Ecto neural progenitor cell (in vitro differentiated cells): ENCODE measurements around the gene CGB7.
"Not testable (repeated sequence)": the region's sequence is repeated elsewhere in the genome, so short reads cannot be mapped to it uniquely, and the experiment has no call there.

Experiments
- DNase-seq: peaks from one replicate; pipeline ENCODE4 v3.0.0-alpha.2; 2018; ENCODE audit warnings: low spot score

The CGB7 gene

DNA sequence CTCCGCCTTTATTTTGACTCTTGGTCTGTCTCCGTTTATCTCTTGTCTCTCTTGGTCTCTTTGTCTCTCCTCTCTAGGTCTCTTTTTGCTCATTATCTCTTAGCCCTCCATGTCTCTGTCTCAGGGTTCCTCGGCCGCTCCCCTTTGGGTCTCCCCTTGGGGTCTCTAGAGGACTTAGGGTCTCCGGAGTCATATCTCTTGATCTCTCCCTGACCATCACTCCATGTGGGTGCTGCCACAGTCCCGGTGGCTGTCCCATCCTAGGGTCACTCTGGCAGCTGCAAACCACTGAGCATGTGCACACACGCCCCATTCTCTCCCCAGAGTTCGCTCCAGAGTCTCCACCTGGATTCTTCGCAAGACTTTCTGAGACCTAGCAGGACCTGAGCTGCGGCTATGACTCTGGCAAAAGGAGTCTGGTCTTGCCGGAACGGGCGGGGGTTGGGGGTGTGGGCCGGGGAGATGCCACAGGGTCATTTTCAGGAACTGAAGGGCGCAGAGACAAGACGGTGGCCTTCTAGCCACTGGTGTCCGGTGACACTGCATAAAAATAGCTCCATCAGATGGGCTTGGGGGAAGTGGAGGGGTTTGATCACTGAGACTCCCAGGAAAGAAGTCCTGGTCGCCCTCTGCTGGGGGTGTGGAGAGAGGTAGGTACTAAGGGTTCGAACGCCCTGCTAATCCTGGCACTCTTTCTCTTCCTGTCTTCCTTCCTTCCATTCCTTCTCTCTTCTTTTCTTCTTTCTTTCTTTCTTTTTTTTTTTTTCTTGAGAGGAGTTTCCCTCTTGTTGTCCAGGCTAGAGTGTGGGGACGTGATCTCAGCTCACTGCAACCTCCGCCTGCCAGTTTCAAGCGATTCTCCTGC, 16.2 kb upstream of the CGB7 start:
- DNase-seq: no peak

DNA sequence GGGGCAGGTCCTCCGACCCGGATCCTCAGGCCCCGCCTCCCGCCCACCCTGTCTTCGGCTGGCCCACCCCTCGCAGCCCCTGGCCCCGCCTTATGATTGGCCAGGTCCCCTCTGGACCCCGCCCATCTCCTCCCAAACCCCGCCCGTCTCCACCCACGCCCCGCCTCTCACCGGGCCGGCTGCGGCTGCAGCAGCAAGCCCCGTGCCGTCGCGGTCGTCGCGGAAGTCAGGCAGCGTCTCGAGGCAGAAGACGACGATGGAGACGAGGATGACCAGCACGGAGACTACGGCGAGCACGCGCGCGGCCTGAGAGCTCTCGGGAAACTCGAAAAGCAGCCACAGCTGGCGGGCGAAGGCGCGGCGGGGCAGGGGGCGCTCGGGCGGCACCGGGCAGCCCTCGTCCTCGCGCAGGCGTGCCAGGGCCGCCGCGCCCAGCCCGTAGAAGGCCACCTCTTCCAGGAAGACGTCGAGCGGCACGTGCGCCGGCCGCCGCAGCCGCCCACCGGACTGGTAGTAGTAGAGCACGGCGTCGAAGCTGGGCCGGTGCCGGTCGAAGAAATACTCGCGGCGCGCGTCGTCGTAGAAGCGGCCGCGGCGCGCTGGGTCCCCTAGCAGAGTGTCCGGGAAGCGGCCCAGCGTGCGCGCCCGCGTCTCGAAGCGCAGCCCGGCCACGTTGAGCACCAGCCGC, 14.5 kb upstream of the CGB7 start:
- peak; percentile 89 for DNase-seq

DNA sequence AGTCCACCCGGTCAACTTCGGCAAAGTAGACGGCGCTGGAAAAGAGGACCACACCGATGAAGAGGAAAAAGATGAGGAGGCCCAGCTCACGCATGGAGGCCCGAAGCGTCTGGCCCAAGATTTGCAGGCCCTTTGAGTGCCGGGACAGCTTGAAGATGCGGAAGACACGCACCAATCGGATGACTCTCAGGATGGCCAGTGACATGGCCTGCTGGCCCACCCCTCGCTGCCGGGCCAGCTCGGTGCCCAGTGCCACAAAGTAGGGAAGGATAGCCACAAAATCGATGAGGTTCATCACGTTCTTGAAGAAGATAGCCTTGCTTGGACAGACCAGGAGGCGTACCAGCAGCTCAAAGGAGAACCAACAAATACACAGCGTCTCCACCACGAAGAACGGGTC, 12.9 kb upstream of the CGB7 start:
- no peak for DNase-seq

DNA sequence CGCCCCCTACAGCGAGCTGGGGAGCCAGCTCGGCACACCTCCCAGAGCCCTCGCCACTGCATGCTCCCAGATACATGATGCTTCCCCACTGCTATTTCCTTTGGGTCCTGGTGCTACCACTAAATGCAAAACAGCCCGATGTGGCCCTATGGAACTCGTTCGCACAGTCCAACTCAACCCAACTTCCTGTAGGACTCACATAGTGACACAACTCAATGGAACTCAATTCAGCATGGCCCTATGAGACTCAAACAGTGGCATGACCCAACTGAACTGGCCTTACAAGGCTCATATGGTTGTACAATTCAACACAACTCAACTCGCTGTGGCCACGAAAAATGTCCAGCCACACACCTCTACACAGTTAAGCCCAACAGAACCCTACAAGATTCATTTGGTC, 11.5 kb upstream of the CGB7 start:
- DNase-seq: no peak

DNA sequence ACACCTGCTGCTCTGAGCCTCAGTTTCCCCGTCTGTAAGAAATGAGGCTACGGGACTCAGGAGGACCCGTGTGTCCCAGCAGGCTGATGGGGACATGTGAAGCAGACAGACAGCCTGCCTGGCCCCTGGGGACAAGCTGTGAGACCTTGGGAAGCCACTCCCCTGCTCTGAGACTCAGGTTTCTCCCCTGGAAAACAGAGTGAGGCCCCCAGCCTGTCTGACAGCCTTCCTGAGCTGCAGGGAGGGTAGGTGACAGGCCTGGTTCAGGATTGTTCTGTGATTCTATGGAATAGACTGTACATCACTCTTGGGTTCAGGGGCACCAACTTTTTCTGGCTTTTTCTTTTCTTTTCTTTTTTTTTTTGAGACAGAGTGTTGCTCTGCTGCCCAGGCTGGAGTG, 10.0 kb upstream of the CGB7 start:
- no peak for DNase-seq

DNA sequence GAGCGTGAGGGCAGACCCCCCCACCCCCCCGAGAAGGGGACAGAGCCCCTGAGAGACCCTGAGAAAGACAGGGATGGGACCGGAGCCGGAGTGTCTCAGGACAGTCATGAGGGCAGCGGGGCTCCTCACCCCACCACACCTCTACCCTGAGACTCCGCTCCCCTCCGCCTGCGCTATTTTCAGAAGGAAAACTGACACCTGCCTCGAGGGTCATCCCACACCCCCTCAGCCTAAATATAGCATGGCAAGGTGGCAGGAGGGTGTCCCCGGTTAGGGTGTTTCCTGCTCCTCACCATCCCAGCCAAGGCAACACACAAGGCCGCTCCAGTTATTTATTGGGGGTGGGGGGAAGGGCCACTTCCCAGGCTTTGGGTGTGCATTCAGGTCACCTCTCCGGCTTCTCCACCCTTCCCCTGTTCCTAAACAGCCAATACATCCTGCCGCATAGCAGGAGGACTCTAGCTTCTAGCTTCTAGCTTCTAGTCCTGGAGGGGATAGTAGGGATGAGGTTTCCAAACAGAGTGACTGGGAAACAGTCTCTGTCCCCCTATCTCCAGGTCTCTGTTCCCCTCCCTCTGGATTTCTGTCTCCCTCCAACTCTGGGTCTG, 8.5 kb upstream of the CGB7 start:
- no peak for DNase-seq

DNA sequence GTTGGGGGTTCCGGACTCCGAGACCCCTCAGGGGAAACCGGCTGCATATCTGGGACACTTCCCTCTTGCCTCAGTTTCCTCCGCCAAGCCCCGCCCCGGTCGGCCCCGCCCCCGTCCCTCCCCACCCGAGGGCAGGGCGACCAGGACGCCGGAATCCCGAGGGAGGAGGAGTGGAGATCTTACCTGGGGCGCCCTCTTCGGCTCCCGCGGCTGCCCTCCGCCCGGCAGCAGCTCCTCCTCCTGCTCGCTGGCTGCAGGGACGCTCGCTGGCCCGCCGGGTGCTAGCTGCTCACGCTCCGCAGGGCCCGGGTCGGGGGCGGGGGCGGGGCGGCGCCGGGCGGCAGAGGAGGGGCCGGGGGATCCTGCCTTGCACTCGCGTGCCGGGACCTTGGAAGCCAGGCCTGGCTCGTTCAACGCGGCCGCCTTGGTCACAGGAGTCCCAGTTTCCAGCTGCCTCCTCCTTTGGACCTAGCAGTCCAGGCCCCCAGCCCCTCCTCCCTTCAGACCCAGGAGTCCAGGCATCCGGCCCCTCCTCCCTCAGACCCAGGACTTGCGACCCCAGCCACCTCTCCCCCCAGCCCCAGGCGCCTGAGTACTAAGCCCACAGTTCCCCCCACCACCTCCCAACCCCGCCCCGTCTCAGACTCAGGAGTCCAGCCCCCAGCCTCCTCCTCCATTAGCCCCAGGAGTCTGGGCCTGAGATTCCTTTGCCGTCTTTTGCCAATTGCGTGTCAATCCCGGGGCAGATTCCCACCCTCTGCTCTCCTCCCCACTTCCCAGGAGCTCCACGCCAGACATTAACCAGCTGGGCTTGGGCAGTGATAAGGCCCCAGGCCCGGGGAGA, 7.4 kb upstream of the CGB7 start, which contains the start of gene NTF4:
Gene NTF4, minus strand, starts transcription at position 51 of the 844 bp plus-strand sequence. CDS start 2,821 bp downstream, outside the sequence.
- peak; percentile 86 for DNase-seq

DNA sequence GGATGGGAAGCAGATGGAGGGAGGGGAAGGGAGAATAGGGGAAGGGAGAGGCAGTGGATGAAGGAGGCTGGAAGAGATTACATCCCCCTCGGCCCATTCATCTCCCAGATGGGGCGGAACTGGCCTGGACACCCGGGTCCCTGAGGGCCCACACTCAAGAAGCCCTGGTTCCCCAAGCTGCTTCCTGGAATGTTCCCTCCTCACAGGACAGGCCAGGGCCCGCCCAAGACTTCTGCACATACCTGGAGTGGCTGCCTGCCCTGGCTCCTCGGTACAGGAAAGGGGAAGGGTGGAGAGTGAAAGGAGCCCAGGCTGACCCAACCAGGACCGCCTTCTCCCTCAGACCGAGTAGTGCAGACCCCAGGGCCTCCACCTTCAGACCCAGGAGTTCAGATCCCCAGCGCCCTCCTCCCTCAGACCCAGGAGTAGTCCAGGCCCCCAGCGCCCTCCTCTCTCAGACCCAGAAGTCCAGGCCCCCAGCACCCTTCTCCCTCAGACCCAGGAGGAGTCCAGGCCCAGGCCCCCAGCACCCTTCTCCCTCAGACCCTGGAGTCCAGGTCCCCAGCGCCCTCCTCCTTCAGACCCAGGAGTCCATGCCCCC, 6.6 kb upstream of the CGB7 start:
- DNase-seq: no peak

DNA sequence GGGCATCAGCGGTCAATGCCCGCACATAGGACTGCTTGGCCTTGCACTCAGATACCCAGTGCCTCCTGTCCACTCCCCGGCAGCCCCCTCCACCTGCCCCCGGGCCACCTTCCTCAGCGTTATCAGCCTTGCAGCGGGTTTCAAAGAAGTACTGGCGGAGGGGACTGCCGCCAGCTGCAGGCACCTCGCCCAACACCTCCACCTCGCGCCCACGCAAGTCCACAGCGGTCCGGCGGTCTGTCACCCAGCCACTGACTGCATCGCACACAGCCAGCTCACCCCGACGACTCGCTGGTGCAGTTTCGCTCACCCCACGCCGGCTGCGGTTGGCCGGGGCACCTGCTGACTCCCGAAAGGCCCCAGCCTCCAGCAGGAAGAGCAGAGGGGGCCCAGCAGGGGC, 3.9 kb upstream of the CGB7 start:
- no peak for DNase-seq

DNA sequence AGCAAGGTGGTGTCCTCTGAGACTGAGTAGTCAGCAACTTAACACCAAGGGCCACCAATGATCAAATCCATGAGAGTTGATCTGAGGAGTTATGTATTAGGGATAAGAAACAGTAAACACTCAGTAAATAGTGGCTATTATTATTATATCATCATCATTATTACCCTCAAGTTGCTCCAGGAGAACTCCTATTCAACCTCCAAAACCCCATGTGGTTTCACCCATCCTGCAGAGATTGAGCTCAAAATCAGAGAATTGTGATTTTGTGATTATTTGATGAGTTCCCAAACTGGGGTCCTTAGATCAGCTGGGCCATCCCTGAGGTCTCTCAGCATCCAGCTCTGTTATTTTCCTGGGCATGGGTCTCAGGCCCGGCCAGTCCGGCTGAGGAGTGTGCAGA, 3.5 kb upstream of the CGB7 start:
- DNase-seq: no peak

DNA sequence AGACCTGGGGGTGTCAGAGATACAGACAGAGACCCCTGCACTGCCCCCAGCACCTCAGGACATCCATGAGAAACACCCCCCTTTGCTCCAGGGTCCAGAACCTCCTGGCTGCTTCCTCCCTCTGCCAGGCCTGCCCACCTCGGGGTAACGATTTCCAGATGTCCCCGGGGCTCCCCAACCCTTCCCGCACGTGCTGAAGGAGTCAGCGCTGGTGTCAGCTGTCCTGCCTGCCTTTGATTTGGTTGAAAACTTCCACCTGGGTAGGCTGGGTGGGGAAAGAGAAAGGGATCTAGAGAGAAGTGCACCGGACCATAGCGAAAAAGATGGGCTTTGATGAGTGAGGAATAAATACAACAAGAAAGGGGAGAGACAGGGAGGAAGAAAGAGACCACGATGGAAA, 1.5 kb upstream of the CGB7 start:
- DNase-seq: no peak

DNA sequence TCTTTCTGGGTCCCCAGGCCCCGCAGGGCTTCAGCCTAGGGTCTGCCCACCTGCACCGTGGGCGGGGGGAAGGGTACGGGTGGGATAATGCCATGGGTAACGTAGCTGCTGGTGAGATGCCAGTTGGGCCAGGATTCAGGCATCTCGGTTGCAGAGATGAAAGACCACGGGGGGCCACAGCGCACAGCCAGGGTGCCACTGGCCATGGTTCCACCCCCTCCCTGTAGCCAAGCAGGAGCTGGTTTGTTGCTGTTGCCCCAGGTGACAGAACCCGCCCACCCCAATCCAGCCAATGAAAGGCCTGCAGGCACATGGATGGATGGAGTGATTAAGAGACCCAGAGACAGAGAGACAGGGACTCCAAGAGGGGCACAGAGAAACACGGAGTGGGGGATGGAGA, 1.0 kb upstream of the CGB7 start:
- peak; percentile 65 for DNase-seq

DNA sequence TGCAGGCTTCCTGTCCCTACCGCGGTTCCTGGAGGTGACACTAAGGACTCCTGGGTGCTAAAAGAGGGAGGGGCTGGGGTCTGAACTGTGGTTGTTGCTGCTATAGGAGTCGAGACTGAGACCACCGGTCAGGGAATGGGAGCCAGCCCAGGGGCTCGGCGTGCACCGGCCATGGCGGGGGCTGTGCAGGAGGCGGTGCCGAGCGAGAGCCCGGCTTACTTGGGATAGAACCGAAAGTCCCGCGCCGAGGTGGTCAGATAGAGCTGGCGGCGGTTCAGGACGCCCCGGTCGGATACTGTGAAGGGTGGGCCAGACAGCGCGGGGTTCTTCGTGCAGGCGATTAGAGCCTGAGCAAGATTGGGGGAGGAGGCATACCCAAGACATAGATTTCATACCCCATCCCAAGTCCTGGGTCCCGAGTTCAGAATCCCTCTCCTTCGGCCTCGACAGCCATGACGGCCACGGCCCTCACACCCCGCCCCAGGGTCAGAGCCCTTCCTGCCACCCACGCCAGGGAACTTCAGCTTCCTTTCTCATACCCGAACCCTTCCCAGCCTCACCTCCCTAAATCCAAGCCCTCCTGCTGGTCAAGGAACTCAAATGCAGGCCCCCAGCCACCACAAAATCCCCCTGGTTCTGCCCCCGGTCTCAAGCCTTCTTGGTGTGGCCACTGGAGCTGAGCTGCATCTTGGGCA, 500 bp downstream of the CGB7 start:
- not testable (repeated sequence) for DNase-seq

DNA sequence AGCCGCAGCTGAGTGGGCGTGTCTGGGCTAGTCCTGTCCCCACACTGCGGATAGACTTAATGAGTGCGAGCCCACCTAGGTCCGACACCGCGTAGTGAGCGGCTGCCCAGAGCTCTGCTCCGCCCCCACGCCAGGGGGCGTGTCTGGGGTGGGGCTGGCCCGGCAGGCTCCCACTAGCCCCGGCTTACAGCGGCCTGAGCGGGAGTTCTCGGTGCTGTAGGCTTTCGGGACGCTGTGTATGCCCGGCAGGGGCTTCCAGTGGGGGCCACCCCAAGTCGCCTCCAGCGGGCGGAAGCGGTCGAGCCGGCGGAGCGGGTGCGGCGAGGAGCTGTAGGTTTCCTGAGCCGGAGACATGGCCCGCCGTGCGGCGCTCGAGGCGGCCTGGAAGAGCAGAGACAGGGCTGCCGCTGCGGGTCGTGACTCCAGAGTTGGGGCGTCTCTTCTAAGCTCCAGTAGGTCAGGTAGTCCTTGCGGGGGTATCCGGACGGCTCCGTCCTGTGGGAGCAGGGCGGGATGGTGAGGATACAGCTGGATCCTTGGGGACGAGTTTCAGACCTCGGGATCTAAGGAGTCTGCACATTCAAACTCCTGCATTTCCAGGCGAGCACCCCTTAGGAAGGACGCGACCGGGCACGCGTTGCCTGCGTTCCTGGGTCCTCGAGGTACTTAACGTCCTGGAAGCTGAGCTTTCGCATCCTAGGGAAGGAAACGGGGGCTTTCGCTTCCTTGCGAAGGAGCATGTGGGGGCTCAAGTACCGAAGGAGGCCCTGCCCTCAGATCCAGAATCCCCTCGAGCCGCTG, 1.2 kb downstream of the CGB7 start:
- peak; percentile 82 for DNase-seq

DNA sequence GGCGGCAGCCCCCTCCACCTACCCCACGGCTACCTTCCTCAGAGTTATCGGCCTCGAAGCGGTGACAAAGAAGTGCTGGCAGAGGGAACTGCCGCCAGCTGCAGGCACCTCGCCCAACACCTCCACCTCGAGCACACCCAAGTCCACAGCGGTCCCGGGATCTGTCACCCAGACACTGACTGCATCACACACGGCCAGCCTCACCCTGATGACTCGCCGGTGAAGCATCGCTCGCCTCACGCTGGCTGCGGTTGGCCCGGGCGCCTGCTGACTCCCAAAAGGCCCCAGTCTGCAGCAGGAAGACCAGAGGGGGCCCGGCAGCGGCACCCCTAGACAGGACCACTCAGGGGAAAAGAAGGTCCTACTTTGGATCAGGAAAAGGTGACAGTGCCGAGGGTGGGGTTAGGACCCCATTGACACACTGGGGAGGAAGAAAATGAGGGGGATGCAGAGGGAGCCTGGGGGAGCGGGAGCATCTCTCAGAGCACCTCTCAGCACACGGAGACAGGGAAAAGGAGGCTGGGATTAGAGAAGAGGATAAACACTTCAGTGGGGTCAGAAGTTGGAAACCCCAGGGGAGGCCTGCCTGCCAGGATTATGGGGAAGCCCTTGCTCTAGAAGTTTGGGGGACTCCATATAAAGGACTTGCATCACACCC, 7.0 kb downstream of the CGB7 start:
- DNase-seq: not testable (repeated sequence)

DNA sequence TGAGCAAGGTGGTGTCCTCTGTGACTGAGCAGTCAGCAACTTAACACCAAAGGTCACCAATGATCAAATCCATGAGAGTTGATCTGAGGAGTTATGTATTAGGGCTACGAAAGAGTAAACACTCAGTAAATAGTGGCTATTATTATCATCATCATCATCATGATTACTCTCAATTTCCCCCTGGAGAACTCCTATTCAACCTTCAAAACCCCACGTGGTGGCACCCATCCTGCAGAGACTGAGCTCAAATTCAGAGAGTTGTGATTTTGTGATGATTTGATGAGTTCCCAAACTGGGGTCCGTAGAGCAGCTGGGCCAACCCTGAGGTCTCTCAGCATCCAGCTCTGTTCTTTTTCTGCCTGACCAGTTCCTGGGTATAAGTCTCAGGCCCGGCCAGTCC, 7.7 kb downstream of the CGB7 start:
- DNase-seq: not testable (repeated sequence)

DNA sequence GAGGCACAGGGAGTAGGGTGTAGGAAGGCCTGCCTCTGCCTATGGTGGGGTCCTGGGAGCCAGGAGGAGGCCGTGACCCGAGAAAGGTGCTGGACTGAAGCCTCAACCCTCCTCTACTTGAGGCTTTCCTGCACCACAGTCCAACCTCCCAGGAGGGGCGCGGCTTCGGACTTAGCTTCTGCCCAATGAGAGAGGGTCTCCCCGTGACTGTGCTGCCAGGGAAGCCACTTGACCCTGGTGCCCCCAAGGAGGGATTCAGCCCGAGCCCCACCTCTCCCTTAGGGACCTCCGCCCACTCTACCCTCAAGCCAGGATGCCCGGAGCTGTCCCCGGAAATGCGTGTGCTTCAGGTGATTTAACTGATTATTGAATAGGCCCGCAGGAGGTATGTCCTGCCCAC, 8.5 kb downstream of the CGB7 start, which contains the start of gene CGB8:
Gene CGB8, minus strand, starts transcription at position 101 of the 400 bp plus-strand sequence. CDS start 372 bp downstream, outside the sequence.
- DNase-seq: not testable (repeated sequence)

DNA sequence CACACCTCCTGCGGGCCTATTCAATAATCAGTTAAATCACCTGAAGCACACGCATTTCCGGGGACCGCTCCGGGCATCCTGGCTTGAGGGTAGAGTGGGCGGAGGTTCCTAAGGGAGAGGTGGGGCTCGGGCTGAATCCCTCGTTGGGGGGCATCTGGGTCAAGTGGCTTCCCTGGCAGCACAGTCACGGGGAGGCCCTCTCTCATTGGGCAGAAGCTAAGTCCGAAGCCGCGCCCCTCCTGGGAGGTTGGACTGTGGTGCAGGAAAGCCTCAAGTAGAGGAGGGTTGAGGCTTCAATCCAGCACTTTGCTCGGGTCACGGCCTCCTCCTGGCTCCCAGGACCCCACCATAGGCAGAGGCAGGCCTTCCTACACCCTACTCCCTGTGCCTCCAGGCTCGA, 14.0 kb downstream of the CGB7 start, which contains the start of gene CGB5:
Gene CGB5, plus strand, starts transcription at position 301 of the 400 bp plus-strand sequence. CDS start 362 bp downstream, outside the sequence.
- not testable (repeated sequence) for DNase-seq

DNA sequence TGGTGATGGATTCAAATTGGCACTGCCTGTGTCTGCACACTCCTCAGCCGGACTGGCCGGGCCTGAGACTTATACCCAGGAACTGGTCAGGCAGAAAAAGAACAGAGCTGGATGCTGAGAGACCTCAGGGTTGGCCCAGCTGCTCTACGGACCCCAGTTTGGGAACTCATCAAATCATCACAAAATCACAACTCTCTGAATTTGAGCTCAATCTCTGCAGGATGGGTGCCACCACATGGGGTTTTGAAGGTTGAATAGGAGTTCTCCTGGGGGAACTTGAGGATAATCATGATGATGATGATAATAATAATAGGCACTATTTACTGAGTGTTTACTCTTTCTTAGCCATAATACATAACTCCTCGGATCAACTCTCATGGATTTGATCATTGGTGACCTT, 14.9 kb downstream of the CGB7 start:
- DNase-seq: not testable (repeated sequence)
